GM21526 (cell line): ENCODE measurements around the gene NPHP1.
A peak's percentile ranks its signal among the peaks of the same experiment; 100 is the strongest.
"Not testable (repeated sequence)": the region's sequence is repeated elsewhere in the genome, so short reads cannot be mapped to it uniquely, and the experiment has no call there.

Source experiments
- ATAC-seq: cut with Tn5 transposase; IDR thresholded peaks from one replicate; pipeline ENCODE4 v1.9.1; 2021; ENCODE audit warnings: moderate library complexity; ENCODE audit not compliant: unreplicated experiment, low FRiP score

Gene NPHP1

DNA sequence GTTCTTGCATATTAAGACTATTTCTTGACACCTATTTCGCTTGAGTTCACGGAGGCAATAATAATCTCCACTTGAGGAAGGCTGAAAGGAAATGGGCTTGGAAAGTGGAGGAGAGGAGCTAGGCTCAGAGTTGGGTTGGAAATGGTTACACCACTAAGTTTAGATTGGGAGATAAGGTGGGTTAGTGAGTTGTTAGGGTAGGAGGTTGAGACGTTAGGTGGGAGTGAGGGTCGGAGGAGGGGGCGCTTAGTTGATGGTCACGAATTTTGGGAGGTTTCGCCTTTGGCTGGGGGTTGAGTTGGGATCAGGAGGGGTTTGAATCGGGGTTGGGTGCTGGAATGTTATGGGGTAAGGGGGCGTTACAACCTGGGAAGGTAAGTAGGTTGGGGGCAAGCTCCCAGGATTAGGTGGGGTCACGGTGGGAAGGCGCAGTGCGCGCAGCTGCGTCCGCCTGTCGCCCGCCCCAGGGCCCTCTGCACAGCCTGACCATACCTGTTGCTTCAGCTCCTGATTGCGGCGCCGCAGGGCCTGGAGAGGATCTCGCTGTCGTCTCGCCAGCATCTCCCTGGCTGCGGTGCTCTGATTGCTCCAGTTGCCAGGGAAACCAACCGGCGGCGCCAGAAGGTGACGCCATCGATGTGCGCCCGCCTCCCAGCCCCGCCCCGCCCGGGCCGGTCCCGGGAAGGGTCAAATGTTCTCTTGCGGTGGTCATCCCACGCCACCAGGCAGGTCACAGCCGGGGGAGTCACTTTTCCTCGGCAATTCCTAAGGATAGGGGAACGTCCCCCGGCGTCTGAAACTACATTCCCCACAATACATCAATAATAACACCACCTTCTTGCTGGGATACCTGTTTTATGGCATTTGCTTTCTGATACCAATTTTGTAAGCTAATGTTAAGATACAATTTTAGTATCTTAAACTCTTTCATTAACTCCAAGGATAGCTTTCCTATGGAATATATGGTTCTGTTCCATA is at the start of gene NPHP1:
TSS of gene NPHP1 (minus strand) at position 606 of the 978 bp plus-strand sequence. CDS start at position 561, 45 bp downstream.
- peak; percentile 90 for ATAC-seq

GRCh38 chr2:110248081-110248795 is 43.4 kb upstream of the NPHP1 start:
- ATAC-seq = not testable (repeated sequence)

- ATAC-seq = not testable (repeated sequence)
Measured at GRCh38 chr2:110245488-110246435, 40.9 kb upstream of the NPHP1 start.

DNA sequence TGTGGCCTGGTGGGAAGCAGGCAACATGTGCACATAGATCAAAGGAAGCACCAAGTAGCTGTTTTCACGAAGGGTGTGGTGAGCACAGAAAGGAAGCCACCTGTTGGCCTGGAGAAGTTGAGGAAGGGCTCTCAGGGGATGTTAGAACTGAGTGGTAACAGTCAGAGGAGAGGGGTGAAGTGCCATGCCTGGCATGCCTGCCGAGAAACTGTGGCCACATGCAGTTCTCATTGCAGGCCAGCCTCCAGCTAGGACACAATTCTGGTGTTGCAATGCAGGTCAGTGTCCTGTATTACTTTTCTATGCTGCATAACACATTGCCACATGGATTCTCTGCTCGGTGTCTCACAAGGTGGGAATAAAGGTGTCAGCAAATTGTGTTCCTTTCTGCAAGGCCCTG is 38.5 kb upstream of the NPHP1 start:
- ATAC-seq = not testable (repeated sequence)

DNA sequence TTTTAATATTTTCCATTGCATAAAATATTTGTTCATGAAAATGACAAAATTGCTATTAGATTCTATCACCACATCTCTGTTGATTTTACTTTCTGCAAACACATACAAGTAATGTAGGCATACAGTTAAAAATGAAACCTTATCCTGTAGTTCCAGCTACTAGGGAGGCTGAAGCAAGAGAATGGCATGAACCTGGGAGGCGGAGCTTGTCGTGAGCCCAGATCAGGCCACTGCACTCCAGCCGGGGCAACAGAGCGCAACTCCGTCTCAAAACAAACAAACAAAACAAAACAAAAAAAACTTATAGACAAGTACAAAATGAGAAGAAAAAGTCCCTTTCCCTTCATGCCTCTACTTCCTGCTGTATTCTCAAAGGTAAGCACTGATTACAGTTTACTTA is 29.7 kb upstream of the NPHP1 start:
- not testable (repeated sequence) for ATAC-seq

DNA sequence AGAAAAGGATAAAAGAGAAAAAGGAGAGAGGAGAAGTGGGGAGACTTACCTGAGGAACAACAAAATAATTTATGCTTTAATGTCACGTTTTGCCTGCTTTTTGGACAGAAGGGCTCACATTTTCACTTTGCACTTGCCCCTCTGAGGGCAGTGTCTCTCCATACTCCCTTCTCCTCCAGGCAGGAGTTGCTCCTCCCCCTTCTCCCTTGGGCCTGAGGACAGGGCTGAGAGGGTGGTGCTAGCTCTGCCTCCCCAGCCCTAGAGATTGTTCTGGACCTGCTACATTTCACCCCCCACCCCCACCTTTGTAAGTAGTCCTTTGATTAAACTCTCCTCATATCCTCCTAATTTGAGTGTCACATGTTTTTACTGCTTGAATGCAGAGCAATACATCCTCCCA is 25.1 kb upstream of the NPHP1 start:
- ATAC-seq = not testable (repeated sequence)

- not testable (repeated sequence) for ATAC-seq
Measured at GRCh38 chr2:110222626-110223025, 17.8 kb upstream of the NPHP1 start.

- ATAC-seq = no peak
Measured at GRCh38 chr2:110221938-110222337, 17.1 kb upstream of the NPHP1 start.

- no peak for ATAC-seq
Measured at GRCh38 chr2:110220190-110220564, 15.4 kb upstream of the NPHP1 start.

GRCh38 chr2:110219496-110220189 is 14.8 kb upstream of the NPHP1 start:
- ATAC-seq = no peak

DNA sequence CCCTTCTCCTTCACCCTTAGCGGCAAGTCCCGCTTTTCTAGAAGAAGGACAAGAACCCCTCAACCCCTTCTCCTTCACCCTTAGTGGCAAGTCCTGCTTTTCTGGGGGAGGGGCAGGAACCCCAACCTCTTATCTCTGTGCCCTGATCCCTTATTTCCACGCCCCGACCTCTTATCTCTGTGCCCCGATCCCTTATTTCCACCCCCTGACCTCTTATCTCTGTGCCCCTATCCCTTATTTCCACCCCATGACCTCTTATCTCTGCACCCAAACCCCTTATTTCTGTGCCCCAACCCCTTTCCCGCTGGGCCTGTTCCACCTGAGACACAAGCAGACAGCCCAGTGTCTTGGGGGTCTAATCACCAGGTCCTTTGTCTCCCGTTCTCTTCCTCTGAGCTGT is 14.1 kb upstream of the NPHP1 start:
- ATAC-seq = not testable (repeated sequence)

GRCh38 chr2:110216803-110217202 is 12.0 kb upstream of the NPHP1 start:
- ATAC-seq = no peak

DNA sequence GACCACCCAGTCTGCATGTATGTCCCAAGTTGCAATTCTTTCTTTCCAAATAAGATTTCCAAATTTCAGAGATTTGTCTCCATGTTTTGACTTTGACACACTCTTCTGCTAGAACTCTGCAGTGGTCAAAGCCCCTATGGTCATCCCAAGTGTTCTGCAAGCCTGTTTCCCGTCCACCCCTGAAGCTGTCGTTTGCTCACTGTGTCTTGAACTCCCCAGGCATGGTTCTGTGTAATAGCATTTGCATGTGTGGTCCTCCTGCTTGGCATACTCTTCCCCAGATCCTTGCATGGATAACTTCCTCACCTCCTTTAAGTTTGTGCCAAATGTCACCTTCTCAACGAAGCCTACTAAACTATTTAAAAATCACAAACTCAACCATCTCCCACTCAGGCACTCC is 11.4 kb upstream of the NPHP1 start:
- no peak for ATAC-seq

DNA sequence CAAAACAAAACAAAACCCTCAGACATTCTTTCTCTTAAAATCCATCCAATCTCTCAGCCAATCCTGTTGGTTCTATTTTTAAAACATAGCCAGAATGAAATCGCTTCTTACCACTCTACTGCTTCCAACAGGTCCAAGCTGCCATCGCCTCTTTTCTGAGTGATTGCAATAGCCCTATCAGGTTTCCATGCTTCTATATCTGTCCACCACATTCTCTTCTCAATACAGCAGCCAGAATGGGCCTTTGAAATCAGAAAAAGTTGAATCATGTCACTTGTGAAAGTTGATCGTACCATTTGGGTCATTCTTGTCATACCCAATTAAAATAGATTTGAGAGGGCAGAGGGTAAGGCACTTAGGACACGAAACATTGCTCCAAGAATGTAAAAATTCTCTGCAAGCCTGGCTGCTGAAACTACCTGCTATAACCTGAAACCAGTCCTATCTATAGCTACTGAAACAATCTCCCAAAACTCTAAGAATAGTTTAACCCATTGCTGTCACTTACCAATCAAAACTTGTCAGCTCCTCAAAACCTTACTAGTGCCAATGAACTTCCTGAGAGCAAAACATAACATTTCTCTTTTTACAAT is 10.8 kb upstream of the NPHP1 start:
- ATAC-seq = no peak

DNA sequence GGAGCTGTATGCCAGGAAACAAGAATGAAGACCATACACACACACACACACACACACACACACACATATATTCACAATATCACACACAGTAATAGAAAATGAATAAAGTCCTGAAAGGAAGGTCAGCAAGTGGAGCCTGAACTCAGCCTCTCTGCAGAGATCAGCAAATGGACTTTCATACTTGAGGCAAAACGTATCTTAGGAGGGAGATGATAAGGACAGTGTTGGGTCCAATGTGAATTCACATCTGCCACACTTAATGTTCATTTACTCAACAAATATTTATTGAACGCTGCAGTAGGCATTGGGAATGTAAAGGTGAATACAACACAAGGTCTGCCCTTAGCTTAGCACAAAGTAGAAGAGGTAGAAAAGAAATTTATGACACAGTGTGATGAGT is 10.3 kb upstream of the NPHP1 start:
- ATAC-seq = no peak

DNA sequence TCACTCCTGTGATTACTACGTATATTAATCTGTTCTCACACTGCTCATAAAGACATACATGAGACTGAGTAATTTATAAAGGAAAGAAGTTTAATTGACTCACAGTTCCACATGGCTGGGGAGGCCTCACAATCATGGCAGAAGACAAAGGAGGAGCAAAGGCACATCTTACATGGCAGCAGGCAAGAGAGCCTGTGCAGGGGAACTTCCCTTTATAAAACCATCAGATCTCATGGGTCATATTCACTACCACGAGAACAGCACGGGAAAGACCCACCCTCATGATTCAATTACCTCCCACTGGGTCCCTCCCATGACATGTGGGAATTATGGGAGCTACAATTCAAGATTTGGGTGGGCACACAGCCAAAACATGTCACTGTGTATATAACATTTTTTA is 8.7 kb upstream of the NPHP1 start:
- not testable (repeated sequence) for ATAC-seq

DNA sequence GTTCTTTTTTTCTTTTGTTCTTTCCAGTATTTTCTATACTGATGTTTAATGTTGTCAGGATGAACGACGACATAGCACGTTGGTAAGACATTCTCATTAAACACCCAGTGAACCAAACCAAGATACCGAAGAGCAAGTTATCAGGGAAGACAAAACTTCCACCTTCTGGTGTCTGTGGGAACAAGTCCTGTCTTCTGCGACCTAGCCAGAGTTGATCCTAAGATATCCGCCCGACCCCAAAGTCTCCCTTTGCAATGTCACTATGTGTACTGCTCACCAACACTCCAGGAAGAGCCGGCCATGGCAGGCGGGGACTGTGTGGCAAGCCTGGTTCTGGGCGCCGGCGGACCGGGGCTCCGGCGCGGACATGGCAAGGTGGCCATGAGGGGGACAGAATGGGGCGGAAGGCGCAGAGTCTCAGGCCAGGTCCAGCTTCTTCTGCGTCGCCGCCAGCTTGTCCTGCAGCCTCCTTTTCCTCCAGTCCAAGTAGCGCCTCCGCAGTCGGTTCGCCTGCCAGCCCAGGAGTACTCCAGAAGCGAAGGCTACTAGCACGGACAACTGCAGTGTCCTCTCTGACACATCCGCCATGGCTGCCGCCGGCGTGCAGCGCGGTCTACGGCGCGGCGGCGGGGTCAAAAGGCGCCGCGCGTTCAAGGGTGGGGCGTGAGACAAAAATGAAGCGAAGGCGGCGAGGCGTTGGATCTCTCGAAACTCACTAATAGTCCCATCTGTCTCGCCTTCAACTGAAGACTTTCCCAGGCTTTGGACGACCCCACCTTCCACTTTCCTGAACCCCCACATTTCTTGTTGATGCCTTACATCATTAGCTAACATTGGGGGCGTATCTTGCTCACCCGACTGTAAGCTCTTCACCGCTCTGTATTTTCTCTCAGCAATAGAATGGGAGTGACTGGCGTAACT is 7.4 kb upstream of the NPHP1 start, which contains the start of gene MTLN:
TSS of gene MTLN (minus strand) at position 610 of the 921 bp plus-strand sequence. CDS start at position 588, 22 bp downstream.
- ATAC-seq = peak; percentile 80
